DND-41 (cell line): Measurements from ENCODE around the gene PER1.

Experiments used
- EZH2 ChIP-seq: IDR thresholded peaks from 3 replicates; pipeline ENCODE4 v1.6.1; 2012; ENCODE audit warnings: borderline replicate concordance, low read depth, mild to moderate bottlenecking, moderate library complexity, low read length, inconsistent platforms; ENCODE audit not compliant: severe bottlenecking
- TF ChIP-seq, protein P1 (sequence below): IDR thresholded peaks from 2 replicates; pipeline ENCODE4 v1.5.1; 2012; ENCODE audit warnings: borderline replicate concordance, low read length, moderate library complexity, mild to moderate bottlenecking; ENCODE audit not compliant: poor library complexity, severe bottlenecking; ENCODE audit errors: extremely low read depth

DNA sequence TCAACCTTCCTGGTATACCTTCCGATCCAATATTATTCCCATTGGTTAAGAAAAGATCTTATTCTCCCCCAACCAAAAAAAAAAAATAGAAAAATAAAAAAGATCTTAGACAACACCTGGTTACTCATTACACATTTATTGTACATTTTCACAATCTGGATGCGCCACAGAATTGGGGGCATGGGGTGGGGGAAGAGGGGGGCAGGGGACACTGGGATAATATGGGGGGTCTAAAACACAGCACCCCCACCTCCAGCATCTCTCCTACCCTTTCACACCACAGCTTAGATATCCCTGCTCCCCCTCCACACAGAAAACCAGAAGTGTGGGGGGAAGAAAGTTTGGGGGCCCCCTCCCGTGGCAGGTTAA lies 6.8 kb upstream of the PER1 start:
- TF ChIP-seq, protein P1, sequence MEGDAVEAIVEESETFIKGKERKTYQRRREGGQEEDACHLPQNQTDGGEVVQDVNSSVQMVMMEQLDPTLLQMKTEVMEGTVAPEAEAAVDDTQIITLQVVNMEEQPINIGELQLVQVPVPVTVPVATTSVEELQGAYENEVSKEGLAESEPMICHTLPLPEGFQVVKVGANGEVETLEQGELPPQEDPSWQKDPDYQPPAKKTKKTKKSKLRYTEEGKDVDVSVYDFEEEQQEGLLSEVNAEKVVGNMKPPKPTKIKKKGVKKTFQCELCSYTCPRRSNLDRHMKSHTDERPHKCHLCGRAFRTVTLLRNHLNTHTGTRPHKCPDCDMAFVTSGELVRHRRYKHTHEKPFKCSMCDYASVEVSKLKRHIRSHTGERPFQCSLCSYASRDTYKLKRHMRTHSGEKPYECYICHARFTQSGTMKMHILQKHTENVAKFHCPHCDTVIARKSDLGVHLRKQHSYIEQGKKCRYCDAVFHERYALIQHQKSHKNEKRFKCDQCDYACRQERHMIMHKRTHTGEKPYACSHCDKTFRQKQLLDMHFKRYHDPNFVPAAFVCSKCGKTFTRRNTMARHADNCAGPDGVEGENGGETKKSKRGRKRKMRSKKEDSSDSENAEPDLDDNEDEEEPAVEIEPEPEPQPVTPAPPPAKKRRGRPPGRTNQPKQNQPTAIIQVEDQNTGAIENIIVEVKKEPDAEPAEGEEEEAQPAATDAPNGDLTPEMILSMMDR: no peak
- TF ChIP-seq EZH2: no peak
